Measurements from ENCODE around the gene NUP93.
"Not testable (repeated sequence)": the region's sequence is repeated elsewhere in the genome, so short reads cannot be mapped to it uniquely, and the experiment has no call there.

The NUP93 gene

DNA sequence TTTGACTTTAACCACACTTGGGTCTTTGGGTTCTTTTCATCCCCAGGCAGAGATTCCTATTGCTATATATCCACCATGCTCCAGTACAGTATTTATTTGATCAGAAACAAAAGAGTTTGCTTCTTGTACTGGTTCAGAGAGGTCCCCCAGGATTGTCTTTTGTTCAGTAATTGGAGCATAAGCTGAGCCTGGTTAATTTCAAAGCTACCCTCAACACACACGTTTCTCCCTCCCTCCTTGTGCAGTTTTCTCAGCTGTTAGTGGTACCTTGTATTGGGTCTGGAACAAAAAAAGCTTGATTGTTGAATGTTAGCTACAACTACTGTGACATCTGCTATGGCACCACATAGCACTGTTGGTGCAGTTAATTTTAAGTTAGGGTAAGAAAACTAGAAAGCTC, 50.0 kb downstream of the NUP93 start:
- no peak for DNase-seq (ENCODE audit: low read depth in 3 of 3)

DNA sequence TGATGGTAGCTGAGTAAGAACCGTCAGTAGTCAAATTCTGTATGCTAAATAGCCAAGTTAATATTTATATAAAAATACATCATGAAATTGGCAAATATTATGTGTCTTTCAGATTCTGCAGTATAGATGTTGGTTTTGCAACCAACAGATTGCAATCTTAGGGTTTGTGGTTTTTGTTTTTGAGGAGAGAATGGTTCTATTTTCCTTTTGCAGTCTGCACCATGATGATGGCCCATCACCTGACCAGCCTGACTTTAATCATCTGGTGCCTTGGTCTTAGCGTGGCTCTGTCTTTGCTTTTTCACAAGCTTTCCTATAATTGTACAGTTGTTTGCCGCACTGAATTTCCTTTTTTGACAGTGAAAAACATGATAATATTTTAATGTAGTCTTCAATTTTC, 50.7 kb downstream of the NUP93 start:
- DNase-seq (ENCODE audit: low read depth in 3 of 3) = no peak

DNA sequence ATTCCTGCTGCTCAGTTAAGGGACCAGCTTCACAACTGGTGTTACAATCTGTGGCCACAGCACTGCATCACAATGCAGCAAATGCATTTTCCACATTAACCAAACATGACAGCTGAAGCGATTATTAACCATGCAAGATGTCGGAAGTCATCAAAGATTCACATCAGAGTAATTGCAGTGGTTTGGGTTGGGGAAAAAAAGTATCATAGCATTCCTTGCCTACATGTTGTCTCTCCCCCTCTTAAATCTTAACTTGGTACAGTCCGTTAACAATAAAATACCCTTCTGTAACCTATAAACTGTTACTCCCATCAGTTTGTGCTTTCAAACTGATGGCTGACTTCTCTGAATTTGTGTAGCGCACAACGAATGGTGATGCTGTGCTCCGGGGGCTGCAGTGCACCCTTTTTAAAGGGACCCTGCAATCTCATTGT, 51.6 kb downstream of the NUP93 start:
- no peak for DNase-seq (ENCODE audit: low read depth in 3 of 3)

DNA sequence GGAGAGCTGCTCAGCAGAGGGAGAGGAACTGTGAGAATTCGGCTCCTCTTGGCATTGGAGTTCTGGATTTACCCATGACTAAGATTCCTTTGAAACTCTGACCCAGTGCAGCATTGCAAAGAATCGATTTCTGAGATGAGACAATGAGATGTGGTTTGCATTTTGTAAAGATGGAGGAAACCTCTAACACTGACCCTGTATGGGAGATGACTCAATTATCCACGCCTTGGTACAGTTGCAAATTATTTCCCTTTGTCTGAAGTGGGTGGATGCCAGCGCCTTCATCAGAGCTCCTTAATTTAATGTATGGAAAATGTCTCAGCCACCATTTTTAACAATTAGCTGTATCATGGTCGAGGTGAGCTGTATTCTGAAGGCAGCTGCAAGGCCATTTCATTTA, 53.4 kb downstream of the NUP93 start:
- no peak for DNase-seq (ENCODE audit: low read depth in 3 of 3)

DNA sequence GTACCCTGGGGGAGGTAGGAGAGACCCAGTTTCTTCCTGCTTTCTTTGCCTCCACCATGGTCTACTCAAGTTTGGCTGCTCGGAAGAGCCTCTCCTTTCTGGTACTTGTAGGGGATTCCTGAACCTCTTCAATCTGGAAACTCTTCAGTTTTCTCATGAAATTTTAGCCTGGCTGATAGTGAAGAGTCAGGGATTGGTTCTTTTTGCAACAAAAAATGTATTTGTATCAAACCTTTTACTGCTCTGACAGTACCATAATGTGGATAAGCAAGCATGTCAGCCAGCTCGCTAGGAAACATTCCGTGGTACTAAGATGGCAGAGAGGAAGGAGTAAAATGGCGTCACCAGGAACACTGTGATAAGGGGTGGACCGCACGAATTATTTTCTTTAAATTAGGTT, 55.4 kb downstream of the NUP93 start:
- no peak for DNase-seq (ENCODE audit: low read depth in 3 of 3)

DNA sequence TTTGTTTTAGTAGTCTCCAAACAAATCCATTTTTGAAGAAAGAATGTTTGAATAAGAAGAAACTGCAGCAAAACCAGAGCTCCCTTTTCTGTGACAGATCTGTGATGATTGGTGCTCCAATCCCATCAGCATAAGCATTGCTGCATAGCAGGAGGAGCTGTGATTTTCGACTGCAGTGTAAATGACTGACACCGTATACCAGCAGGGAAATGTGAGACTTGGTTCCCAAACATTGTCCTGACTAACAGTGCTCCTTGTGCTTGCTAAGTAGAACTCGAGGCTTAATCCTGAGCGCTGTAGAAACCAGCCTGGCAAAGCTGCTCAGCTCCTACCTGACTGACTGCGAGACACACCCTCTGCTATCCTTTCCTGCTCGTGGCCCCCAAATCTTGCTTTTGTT, 57.2 kb downstream of the NUP93 start:
- DNase-seq (ENCODE audit: low read depth in 3 of 3) = no peak

DNA sequence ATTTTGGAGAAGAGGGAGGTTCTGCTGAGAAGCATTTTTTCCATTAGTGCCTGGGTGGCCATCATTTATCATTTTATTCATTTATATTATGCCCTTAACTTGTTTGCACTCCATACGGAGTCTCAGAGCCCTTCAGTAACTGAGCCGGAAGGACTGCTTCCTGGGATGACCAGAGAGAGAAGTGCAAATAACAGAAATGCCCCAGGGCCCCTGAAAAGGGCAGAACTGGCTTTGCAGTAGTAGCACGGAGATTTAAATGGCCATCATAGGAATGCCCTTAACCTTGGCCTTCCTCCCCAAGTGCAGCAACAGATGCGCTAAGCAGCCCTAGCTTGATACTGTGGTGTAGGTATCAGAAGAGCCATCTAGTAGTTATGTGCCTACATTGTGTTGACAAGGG, 58.5 kb downstream of the NUP93 start:
- no peak for DNase-seq (ENCODE audit: low read depth in 3 of 3)

DNA sequence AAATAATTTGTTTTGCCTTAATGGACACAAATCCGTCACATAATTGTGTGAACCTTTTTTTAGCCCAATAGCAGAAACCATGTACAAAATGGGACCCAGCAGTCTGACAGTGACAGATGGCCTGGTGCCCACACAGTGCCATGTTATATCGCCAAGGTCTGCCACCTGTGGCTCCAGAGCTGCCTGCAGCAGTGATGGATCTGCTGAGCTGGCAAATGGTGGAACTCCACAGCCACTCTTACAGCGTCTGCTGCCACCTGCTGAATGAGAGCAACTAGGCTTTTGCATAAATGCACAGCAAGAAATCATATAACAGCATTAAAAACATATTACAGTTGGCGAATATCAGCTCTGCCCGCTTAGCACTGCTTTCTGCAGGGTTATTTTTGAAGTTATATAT, 59.4 kb downstream of the NUP93 start:
- no peak for DNase-seq (ENCODE audit: low read depth in 3 of 3)

DNA sequence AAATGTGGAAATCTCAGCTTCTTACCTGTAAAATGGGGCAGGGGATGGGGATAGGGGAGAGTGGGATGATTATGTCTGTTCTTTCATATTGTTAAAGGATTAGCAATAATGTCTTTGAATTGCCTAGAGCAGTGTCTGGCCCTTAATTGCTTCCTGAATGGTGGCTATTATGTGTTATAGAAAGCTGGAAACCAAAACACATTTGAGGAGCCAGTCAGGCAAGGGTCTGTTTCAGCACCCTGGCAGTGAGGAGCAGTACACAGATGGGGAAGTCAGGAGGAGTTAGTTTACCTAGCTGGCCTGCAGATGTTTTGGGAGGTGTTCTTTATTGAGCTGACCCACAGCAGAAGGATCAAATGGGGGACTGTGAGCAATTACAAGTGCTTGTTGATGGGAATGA, 63.0 kb downstream of the NUP93 start:
- DNase-seq (ENCODE audit: low read depth in 3 of 3) = no peak

DNA sequence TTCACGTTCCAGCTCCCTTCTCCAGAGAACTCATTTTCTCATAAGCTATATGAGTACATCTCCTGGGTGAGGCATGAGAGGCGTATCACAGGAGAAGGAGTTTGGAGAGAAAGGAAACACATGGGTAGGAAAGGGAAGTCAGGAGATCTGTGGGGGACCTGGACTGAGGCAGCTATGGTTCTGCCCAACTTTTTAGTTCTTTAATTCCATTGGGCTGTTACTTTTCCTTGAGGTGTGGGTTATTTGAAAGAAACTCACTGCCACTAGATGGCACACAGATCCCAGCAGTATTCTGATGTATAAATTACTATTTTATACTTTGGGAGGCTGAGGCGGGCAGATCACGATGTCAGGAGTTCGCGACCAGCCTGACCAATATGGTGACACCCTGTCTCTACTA, 63.6 kb downstream of the NUP93 start:
- no peak for DNase-seq (ENCODE audit: low read depth in 3 of 3)

DNA sequence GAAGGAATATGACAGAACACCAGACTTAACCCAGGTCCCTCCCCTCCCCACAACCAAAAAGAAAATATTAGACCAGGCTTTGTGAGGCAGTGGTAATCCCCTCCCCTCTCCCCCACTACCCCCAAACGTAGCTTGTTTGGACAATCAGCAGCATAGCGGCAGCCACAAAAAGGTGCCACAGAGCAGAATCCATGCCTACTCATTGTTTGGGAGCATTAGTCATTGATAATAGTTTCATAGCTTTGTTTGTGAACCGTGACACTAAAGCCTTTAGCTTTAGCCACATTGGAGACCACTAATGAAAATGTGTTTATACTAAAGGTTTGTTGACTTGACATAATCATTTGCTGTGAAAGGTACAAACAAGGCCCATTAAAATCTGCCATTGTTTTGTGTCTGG, 65.1 kb downstream of the NUP93 start:
- no peak for DNase-seq (ENCODE audit: low read depth in 3 of 3)

DNA sequence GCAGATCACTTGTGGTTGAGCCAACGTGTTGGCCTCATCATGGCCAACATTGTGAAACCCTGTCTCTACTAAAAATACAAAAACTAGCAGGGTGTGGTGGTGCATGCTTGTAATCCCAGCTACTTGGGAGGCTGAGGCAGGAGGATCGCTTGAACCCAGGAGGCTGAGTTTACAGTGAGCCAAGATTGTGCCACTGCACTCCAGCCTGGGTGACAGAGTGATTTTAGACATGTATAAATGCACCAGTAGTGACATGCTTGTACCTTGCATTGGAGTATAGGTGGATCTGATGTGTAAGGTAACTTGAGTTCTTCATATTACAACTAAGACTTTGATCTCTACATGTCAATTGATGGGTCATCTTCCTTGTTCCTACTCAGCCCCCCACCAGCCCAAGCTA, 67.1 kb downstream of the NUP93 start:
- DNase-seq (ENCODE audit: low read depth in 3 of 3) = not testable (repeated sequence)

DNA sequence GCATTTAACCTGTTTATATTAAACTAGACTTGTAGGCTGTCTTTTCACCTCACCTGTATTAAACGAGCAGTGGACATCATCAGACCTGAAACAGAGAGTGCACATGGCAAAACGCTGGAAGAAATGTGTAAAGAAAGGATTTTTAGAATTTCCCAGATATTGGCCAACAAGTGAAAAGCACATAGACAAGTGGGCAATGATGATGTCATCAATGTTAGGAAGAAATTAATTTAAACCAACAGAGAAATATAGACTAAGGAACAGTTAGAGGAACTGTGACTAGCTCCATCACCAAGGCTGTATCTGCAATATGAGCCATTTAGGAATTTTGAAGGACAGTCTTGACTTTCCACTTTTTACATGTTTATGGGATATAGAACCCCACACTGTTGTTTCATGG, 67.9 kb downstream of the NUP93 start:
- DNase-seq (ENCODE audit: low read depth in 3 of 3) = no peak

DNA sequence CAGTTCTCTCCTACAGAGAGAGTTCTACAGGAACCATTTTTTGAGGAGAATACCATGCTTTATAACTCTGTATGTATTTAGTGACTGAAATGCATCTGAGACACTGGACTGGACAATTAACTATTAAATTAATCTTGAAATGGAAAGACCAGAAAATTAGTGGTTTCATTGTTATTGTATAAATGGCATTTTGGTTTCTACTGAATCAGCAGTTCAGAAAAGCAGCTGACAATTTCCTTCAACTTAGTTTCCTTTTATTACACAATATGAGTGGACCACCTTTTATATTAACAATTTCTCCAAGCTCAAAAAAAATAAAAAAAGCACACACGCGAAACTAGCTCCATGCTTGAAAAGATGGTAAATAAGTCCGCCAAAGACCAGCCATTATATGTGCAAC, 69.0 kb downstream of the NUP93 start:
- no peak for DNase-seq (ENCODE audit: low read depth in 3 of 3)

DNA sequence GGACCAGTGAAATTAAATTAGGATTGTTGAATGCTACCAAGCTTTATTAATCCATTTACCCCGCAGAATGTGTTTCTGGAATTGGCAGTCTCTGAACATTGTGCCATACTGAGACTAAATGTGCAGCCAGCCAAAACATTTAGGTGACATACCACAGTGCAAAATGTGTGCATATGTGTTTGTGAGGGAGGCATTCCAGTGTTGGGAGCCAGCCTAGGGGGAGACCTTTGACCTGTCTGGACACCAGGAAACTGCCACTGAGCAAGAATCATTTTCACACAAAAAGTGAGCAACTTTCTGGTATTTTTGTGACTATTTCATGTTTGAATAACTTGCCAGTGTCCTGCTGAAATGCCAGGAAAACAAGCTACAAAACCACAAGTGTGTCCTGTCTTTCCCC, 70.4 kb downstream of the NUP93 start:
- DNase-seq (ENCODE audit: low read depth in 3 of 3) = no peak

DNA sequence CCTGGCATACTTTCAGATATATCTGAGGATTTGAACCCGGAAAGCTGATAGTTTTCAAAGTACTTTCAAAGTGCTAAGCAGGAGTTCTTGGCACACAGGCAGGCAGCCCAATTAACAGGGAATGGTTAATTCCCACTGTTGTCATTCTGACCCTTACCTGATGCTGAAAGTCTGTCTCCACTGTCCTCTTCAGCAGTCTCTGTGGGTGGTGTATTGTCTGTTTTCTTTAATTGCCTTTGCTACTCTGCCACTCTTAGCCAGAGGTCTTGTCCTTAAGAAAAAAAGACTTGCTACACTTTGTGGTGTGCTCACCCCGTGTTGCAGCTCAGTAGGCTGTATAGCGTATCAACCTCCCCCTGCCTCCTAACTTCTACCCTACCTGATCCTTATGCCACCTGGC, 71.8 kb downstream of the NUP93 start:
- no peak for DNase-seq (ENCODE audit: low read depth in 3 of 3)

DNA sequence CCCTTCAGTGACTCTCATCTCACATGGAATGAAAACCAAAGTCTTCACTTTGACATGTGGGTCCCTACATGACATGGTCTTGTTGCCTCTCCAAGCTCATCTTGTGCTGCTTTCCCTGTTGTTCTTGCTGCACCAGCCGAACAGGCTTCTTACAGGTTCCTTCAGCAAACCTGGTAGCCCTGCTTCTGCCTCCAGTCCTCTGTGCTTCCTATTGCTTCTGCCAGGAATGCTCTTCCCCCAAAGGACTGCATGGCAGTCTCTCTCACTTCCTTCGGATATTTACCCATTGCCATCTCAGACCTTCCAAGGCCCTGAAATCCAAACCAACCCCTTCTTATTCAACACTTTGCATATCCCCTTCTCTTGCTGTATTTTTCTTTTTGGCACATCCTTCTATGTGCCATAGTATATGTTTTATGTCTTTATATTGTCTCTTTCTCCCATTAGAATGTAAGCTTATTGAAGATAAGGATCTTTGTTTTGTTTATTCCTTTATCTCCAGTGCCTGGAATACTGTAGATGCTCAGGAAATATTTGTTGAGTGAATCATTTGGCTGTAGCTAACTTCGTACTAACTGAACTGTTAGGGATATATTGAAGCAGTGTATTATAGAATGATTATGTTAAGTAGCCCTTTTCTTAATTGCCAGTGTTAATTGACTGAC, 77.2 kb downstream of the NUP93 start:
- DNase-seq (ENCODE audit: low read depth in 3 of 3) = no peak

DNA sequence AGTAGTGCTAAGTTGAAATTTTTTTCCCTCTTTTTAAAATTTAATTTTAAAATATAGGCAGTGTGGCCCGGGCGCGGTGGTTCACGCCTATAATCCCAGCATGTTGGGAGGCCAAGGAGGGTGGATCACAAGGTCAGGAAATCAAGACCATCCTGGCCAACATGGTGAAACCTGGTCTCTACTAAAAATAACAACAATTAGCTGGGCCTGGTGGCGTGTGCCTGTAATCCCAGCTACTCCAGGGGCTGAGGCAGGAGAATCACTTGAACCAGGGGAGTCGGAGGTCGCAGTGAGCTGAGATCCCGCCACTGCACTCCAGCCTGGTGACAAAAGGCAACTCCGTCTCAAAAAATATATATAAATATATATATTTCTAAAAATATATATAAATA, 77.7 kb downstream of the NUP93 start:
- DNase-seq (ENCODE audit: low read depth in 3 of 3) = not testable (repeated sequence)

DNA sequence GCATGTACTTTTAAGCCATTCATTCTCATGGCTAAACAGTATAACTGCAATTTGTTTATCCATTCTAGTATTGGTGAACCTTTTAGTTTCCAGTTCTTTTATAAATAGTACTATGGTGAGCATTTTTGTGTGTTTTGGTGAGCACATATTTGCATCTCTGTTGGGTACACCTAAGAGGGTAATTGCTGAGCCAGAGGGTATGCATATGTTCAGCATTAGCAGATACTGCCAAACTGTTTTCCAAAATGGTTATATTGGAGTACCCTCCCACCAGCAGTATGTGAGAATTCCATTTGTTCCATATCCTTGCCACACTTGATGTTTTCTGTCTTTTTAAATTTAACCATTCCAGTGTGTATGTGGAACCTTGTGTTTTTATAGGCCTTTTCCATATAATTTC, 81.0 kb downstream of the NUP93 start:
- no peak for DNase-seq (ENCODE audit: low read depth in 3 of 3)

DNA sequence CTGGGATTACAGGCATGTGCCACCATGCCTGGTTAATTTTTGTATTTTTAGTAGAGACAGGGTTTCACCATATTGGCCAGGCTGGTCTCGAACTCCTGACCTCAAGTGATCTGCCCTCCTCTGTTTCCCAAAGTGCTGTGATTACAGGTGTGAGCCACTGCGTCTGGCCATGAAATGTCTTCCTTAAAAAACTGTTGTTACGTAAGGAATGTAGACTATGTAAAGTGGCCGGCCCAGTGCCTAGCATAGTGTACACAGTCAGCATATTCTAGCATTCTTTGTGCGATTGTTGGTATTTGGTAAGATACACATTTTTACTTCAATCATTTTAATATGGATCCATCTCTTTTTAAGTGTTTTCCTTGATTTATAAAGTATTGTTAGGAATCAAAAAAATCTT, 81.7 kb downstream of the NUP93 start:
- not testable (repeated sequence) for DNase-seq (ENCODE audit: low read depth in 3 of 3)

DNA sequence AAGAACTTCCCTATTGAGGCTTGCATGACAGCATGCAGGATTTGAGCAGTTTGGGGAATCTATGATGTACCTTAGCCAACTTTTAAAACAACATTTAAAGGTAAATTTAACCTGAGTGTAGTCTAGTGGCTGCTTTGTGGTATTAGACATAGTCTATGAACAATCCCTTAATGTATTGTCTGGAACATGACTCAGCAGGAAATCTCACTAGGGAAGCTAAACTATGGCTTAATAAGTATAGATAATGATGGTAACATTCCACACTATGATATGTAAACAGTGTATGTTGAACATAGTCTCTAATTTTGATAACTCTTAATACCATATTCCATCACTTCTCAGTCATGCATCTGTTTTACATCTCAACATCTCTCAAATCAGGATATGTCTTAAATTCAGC, 83.0 kb downstream of the NUP93 start:
- no peak for DNase-seq (ENCODE audit: low read depth in 3 of 3)

DNA sequence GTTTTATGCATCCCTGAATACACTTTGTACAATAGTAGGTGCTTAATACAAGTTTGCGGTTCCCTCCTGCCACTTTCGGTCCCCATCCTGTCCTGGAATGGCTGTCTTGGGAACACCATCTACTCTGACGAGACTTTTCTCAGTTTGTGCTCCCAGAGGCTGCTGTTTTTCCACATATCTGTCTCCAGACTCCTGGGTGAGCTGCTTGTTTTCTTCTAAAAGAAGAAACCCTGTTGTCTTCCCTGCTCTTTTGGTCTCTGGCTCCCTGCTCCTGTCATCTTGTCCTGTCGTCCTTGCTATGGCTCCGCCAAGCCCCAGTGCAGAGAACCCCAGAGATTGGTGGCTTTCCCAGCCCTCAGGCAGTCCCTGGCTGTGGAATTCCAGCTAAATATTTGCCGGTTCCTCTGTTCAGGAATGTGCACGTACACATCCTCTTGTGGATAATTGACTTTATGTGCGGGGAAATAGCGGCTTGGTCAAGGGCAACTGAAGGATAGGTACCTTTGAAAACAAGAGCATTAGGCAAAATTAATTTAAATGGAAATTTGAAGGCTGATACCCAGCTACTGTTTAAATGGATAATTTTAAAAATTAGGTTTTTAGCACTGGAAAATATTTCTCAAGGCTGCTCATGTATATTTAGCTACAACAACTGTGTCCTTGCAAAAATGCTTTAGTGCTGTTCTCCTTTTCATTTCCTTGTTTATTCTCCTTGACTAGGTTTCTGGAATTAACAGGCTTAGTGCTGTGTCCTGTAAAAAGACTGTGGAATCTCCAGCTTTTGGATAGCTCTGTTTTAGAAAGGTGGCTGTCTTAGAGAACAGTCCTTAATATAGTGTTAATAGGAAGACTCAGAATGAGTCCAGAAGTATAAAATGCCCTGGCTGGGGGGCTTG, 84.9 kb downstream of the NUP93 start:
- DNase-seq (ENCODE audit: low read depth in 3 of 3) = no peak

DNA sequence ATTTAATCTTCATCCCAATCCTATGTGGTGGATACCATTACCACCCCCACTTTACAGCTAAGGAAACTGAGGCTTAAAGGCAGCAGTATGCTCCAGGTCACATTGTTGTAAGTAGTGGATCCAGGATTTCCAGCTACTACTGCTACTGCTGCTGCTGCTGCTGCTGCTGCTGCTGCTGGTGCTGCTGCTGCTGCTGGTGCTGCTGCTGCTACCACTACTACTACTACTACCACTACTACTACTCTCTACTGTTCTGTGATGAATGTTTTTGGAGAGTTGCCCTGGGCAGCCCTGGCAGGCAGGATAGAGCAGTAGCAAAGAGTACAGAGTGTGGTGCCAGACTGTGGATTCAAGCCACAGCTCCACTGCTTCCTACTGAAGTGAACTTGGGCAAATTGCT, 85.8 kb downstream of the NUP93 start:
- no peak for DNase-seq (ENCODE audit: low read depth in 3 of 3)
